IPS-20b (cell line): Measurements from ENCODE around the gene IER3.
A peak's percentile ranks its signal among the peaks of the same experiment; 100 is the strongest.
"Not testable (repeated sequence)": the region's sequence is repeated elsewhere in the genome, so short reads cannot be mapped to it uniquely, and the experiment has no call there.

ENCODE experiments used
- H3K27ac ChIP-seq: one replicate; pipeline ENCODE4 v1.5.1; 2013; ENCODE audit warnings: low read length
- H3K27me3 ChIP-seq: 2 replicates; pipeline ENCODE4 v1.6.1; 2013; ENCODE audit warnings: mild to moderate bottlenecking, low read length, inconsistent platforms; ENCODE audit not compliant: insufficient read depth
- H3K36me3 ChIP-seq: 2 replicates; pipeline ENCODE4 v1.6.1; 2013; ENCODE audit warnings: low read depth, mild to moderate bottlenecking, inconsistent platforms, low read length, moderate library complexity; ENCODE audit not compliant: insufficient read depth
- H3K4me1 ChIP-seq: 2 replicates; pipeline ENCODE4 v1.6.1; 2013; ENCODE audit warnings: mild to moderate bottlenecking, control low read depth, inconsistent platforms, low read length, moderate library complexity; ENCODE audit not compliant: insufficient read depth
- H3K4me3 ChIP-seq: 2 replicates; pipeline ENCODE4 v1.5.1; 2013; ENCODE audit warnings: mild to moderate bottlenecking, low read length, inconsistent platforms
- H3K9ac ChIP-seq: 2 replicates; pipeline ENCODE4 v1.6.1; 2013; ENCODE audit warnings: low read depth, mild to moderate bottlenecking, inconsistent platforms, low read length, moderate library complexity
- H3K9me3 ChIP-seq: 2 replicates; pipeline ENCODE4 v1.6.1; 2013; ENCODE audit warnings: mild to moderate bottlenecking, low read depth, low read length, inconsistent platforms; ENCODE audit not compliant: insufficient read depth

IER3 gene

DNA sequence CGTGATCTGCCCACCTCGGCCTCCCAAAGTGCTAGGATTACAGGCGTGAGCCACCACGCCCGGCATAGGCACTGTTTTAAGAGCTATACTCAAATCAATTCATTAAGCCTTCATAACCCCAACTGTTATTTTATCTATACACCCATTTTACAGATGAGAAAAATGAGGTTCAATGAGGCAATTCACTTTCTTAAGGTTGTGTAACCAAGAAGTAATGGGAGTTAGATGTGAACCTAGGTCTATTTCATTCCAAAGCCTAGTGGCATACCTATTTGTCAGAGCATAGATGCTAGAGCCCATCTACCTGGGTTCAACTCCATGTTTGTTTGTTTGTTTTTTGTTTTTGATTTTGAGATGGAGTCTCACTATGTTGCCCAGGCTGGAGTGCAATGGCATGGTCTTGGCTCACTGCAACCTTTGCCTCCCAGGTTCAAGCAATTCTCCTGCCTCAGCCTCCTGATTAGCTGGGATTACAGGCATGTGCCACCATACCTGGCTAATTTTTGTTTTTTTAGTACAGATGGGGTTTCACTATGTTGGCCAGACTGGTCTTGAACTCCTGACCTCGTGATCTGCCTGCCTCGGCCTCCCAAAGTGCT, 12.2 kb upstream of the IER3 start:
- not testable (repeated sequence) for H3K9me3 ChIP-seq, H3K9ac ChIP-seq, H3K4me3 ChIP-seq, H3K36me3 ChIP-seq, H3K27ac ChIP-seq, H3K27me3 ChIP-seq
- H3K4me1 ChIP-seq = peaks cover 10% of the 10 kb centered on the region; the same call in 1 of the 2 replicates

GRCh38 chr6:30754631-30755030, 10.3 kb upstream of the IER3 start:
- Histone ChIP-seq H3K4me3 (no peak overlapping the region), H3K36me3 (no peaks in the 10 kb centered on the region), H3K4me1 (peaks cover 6% of the 10 kb centered on the region; the same call in 1 of the 2 replicates), H3K9ac (no peak overlapping the region), H3K9me3 (no peaks in the 10 kb centered on the region), H3K27ac (no peak overlapping the region), H3K27me3 (no peaks in the 10 kb centered on the region)

GRCh38 chr6:30752157-30752927, 8.0 kb upstream of the IER3 start:
- Histone ChIP-seq H3K36me3 (no peaks in the 10 kb centered on the region), H3K4me3 (no peak overlapping the region), H3K27me3 (no peaks in the 10 kb centered on the region), H3K4me1 (no peaks in the 10 kb centered on the region), H3K9me3 (no peaks in the 10 kb centered on the region), H3K9ac (no peak overlapping the region), H3K27ac (no peak overlapping the region)

- Histone ChIP-seq H3K9ac (no peak overlapping the region), H3K4me1 (no peaks in the 10 kb centered on the region; the same call in 1 of the 2 replicates), H3K27me3 (no peaks in the 10 kb centered on the region; the same call in 1 of the 2 replicates), H3K4me3 (no peak overlapping the region), H3K36me3 (no peaks in the 10 kb centered on the region), H3K9me3 (no peaks in the 10 kb centered on the region), H3K27ac (no peak overlapping the region)
These were observed 6.0 kb upstream of the IER3 start for GRCh38 chr6:30750379-30750668.

- H3K4me1 ChIP-seq = peaks cover 4% of the 10 kb centered on the region; the same call in 1 of the 2 replicates
- H3K36me3 ChIP-seq = no peaks in the 10 kb centered on the region
- H3K4me3 ChIP-seq = no peak overlapping the region
- no peaks in the 10 kb centered on the region for H3K9me3 ChIP-seq
- H3K9ac ChIP-seq = no peak overlapping the region
- H3K27me3 ChIP-seq = no peaks in the 10 kb centered on the region; the same call in 1 of the 2 replicates
- H3K27ac ChIP-seq = no peak overlapping the region
These were observed 5.4 kb upstream of the IER3 start for GRCh38 chr6:30749554-30750378.

DNA sequence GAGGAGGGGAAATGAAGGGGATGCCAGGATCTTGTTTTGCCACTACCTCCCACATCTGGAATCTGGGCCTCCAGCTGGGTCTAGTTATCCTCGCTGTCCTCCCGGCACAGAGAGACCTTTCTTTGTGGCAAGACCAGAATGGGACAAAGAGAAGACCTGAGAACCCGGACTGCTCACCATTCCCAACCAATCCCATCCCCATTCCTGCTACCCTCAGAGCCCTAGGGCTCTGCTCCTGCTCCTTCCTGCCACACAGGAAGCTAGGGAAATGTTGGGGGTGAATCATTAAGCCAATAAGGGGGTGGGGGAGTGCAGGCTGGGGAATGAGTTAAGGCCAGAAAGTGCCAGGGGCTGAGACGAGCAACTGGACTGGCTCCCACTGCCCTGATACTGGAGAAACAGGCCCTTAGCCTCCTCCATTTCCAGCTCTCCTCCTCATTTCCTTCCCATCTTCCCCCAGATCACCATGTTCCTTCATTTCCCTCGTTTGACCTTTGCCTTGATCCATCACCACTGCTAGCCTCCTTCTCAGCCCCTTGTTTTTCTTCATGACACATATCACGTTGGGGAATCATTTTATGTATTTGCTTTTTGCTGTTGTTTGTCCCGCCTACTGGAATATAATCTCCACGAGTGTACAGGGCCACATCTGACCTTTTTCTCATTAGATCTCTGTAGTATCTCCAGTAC, 4.6 kb upstream of the IER3 start:
- H3K4me1 ChIP-seq = peaks cover 4% of the 10 kb centered on the region; the same call in 1 of the 2 replicates
- H3K36me3 ChIP-seq = no peaks in the 10 kb centered on the region
- H3K4me3 ChIP-seq = no peak overlapping the region
- H3K9me3 ChIP-seq = no peaks in the 10 kb centered on the region
- H3K27ac ChIP-seq = no peak overlapping the region
- H3K27me3 ChIP-seq = no peaks in the 10 kb centered on the region; the same call in 1 of the 2 replicates
- H3K9ac ChIP-seq = no peak overlapping the region

- no peaks in the 10 kb centered on the region for H3K9me3 ChIP-seq
- no peak overlapping the region for H3K27ac ChIP-seq
- peaks cover 4% of the 10 kb centered on the region; the same call in 1 of the 2 replicates for H3K4me1 ChIP-seq
- H3K36me3 ChIP-seq = no peaks in the 10 kb centered on the region
- H3K27me3 ChIP-seq = peaks cover 7% of the 10 kb centered on the region; the same call in 1 of the 2 replicates
- no peak overlapping the region for H3K4me3 ChIP-seq
- H3K9ac ChIP-seq = no peak overlapping the region
These were observed 3.8 kb upstream of the IER3 start for GRCh38 chr6:30747902-30748769.

- H3K27ac ChIP-seq = no peak overlapping the region
- no peak overlapping the region for H3K4me3 ChIP-seq
- peaks cover 4% of the 10 kb centered on the region; the same call in 1 of the 2 replicates for H3K4me1 ChIP-seq
- no peaks in the 10 kb centered on the region for H3K36me3 ChIP-seq
- no peak overlapping the region for H3K9ac ChIP-seq
- H3K9me3 ChIP-seq = no peaks in the 10 kb centered on the region
- H3K27me3 ChIP-seq = peaks cover 8% of the 10 kb centered on the region; the same call in 1 of the 2 replicates
These were observed 2.9 kb upstream of the IER3 start for GRCh38 chr6:30747300-30747687.

- H3K27ac ChIP-seq = no peak overlapping the region
- peaks cover 8% of the 10 kb centered on the region; the same call in 1 of the 2 replicates for H3K27me3 ChIP-seq
- H3K9ac ChIP-seq = peak overlapping the region; percentile 90
- H3K36me3 ChIP-seq = peaks cover 30% of the 10 kb centered on the region
- peak overlapping the region; percentile 96 for H3K4me3 ChIP-seq
- peaks cover 9% of the 10 kb centered on the region; the same call in 1 of the 2 replicates for H3K4me1 ChIP-seq
- H3K9me3 ChIP-seq = no peaks in the 10 kb centered on the region
These were observed 971 bp downstream of the IER3 start for GRCh38 chr6:30743099-30744053.
